HCT116 (cell line): ENCODE results near the gene EFL1. TPM values are rescaled to one million over a fixed set of nuclear protein-coding genes. Genes with fewer than 3 reads are reported as not detected.
"Not testable (repeated sequence)": the region's sequence is repeated elsewhere in the genome, so short reads cannot be mapped to it uniquely, and the experiment has no call there.

ENCODE experiments used
- ATAC-seq: fragments of 200-7000 bp; cut with Tn5 transposase; 2 replicates; pipeline ENCODE4 v1.9.1; 2020; ENCODE audit warnings: mild to moderate bottlenecking, moderate library complexity
- BruUV-seq: library from RNA; stranded (reverse); fragments of 400-500 nt; replicated peaks from 2 replicates; lab custom pipeline; 2021; lab: Mats Ljungman, UMichigan
- CTCF ChIA-PET: fragments of 300-600 bp; sonication (Branson Sonifier 250); formaldehyde crosslinking; loops from one replicate; lab custom pipeline; 2021; ENCODE audit warnings: antibody characterized with exemption; lab: Charles Lee
- POLR2A ChIA-PET: fragments of 300-600, 350-600 bp; sonication (Branson Sonifier 250); formaldehyde crosslinking; loops from one replicate; lab custom pipeline; 2021; ENCODE audit warnings: antibody characterized with exemption; lab: Charles Lee
- RAD21 ChIA-PET, 2 experiments: fragments of 300-600 bp; sonication (Branson Sonifier 250); formaldehyde crosslinking; loops; one replicate each; lab custom pipeline; 2023; ENCODE audit warnings: low total read pairs in 2 of 2; ENCODE audit not compliant: uncharacterized antibody in 2 of 2, unreplicated experiment in 2 of 2, low non-redundant PET in 1 of 2; lab: Charles Lee
- DNase-seq: peaks from one replicate; pipeline ENCODE4 v3.0.0-alpha.2; 2010; ENCODE audit warnings: low read depth, low spot score
- H2AFZ ChIP-seq: fragments of 200-600 bp; shearing (Covaris generic), sonication (generic); 2 replicates; pipeline ENCODE4 v1.6.1; 2017; ENCODE audit warnings: low read depth, mixed run types, mixed read lengths, antibody characterized with exemption, low read length; ENCODE audit not compliant: poor library complexity, severe bottlenecking
- H3K27ac ChIP-seq: 2 replicates; pipeline ENCODE4 v1.5.1; 2012; ENCODE audit warnings: low read depth, low read length
- H3K27me3 ChIP-seq: fragments of 200-600 bp; sonication (generic); 2 replicates; pipeline ENCODE4 v1.6.1; 2016; ENCODE audit warnings: mixed run types, low read length, mixed read lengths; ENCODE audit not compliant: insufficient read depth
- H3K36me3 ChIP-seq, 2 experiments: fragments of 200-500 bp in 1 of 2; fragments of 200-600 bp in 1 of 2; sonication (Bioruptor generic) in 1 of 2; sonication (generic) in 1 of 2; 2 replicates each; pipeline versions ENCODE4 v1.5.1 to v1.6.1; 2014 to 2016; ENCODE audit warnings: low read length in 2 of 2, inconsistent platforms in 1 of 2, mixed read lengths in 1 of 2, mixed run types in 1 of 2; ENCODE audit not compliant: insufficient read depth in 2 of 2, control insufficient read depth in 1 of 2
- H3K4me1 ChIP-seq, 2 experiments: fragments of 200-600 bp in 1 of 2; sonication (generic) in 1 of 2; 2 replicates each; pipeline versions ENCODE4 v1.5.1 to v1.6.1; 2012 to 2017; ENCODE audit warnings: low read length in 2 of 2, inconsistent platforms in 1 of 2, mild to moderate bottlenecking in 1 of 2, mixed read lengths in 1 of 2, mixed run types in 1 of 2, moderate library complexity in 1 of 2; ENCODE audit not compliant: insufficient read depth in 2 of 2, control insufficient read depth in 1 of 2
- H3K4me2 ChIP-seq: fragments of 200-600 bp; sonication (generic); 2 replicates; pipeline ENCODE4 v1.6.1; 2017; ENCODE audit warnings: mixed run types, low read length, mixed read lengths
- H3K4me3 ChIP-seq, 2 experiments: fragments of 200-600 bp in 1 of 2; sonication (generic) in 1 of 2; replicated peaks in 1 of 2; 2 replicates each; pipeline ENCODE4 v1.5.1; 2011 to 2016; ENCODE audit warnings: low read length in 2 of 2, control low read depth in 1 of 2, low read depth in 1 of 2, mild to moderate bottlenecking in 1 of 2, mixed read lengths in 1 of 2, mixed run types in 1 of 2
- H3K79me2 ChIP-seq: fragments of 200-600 bp; sonication (generic); 2 replicates; pipeline ENCODE4 v1.6.1; 2017; ENCODE audit warnings: mild to moderate bottlenecking, mixed run types, low read length, moderate library complexity, mixed read lengths; ENCODE audit not compliant: insufficient read depth
- H3K9ac ChIP-seq: fragments of 200-600 bp; sonication (generic); 2 replicates; pipeline ENCODE4 v1.6.1; 2016; ENCODE audit warnings: low read length, mixed read lengths
- H3K9me2 ChIP-seq: fragments of 200-600 bp; sonication (generic), shearing (Covaris generic); 2 replicates; pipeline ENCODE4 v1.6.1; 2017; ENCODE audit warnings: mixed run types, mild to moderate bottlenecking, moderate library complexity; ENCODE audit not compliant: insufficient read depth
- H3K9me3 ChIP-seq, 2 experiments: fragments of 200-500 bp in 1 of 2; fragments of 200-600 bp in 1 of 2; sonication (Bioruptor generic) in 1 of 2; sonication (generic) in 1 of 2; 2 replicates each; pipeline ENCODE4 v1.6.1; 2014 to 2017; ENCODE audit warnings: low read length in 2 of 2, mixed read lengths in 2 of 2, inconsistent platforms in 1 of 2, low read depth in 1 of 2, mild to moderate bottlenecking in 1 of 2, mixed run types in 1 of 2, moderate library complexity in 1 of 2; ENCODE audit not compliant: control insufficient read depth in 1 of 2, insufficient read depth in 1 of 2
- H4K20me1 ChIP-seq: fragments of 200-600 bp; sonication (generic), shearing (Covaris generic); 2 replicates; pipeline ENCODE4 v1.6.1; 2017; ENCODE audit warnings: mixed run types, mild to moderate bottlenecking, moderate library complexity; ENCODE audit not compliant: insufficient read depth
- intact Hi-C: fragments of 100-400 bp; cut with micrococcal nuclease; formaldehyde crosslinking; loops from 2 replicates; pipeline ENCODE4 v1.10.0; 2022
- total RNA-seq: library from RNA; stranded (reverse); gene quantifications from one replicate; pipeline ENCODE4 v1.2.1, GENCODE V29; 2021; ENCODE audit not compliant: unreplicated experiment
- TF ChIP-seq, protein P1 (sequence below): IDR thresholded peaks from 2 replicates; pipeline ENCODE4 v1.6.1; 2012; ENCODE audit warnings: low read depth

The EFL1 gene
- total RNA-seq, 1 experiment from 2014 or later = 12.7 TPM

DNA sequence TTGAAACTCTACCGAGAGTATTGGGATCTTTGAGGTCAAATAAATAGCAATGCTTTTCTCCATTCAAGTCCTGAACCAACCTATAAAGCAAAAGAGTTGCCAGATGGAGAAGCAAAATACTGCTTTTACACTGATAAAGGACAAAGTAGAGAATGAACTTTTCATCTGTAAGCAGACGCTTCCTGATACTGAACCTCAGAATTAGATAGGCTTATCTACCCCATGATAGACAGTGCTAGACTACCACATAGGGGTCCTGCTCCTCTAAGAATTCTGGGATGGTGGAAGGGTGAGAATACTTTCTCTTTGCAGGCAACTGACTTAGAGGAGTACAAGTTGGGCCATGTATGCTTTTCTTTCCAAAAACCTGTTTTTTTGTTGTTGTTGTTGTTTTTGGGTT is 9.6 kb upstream of the EFL1 start (continued):
- TF ChIP-seq, protein P1, sequence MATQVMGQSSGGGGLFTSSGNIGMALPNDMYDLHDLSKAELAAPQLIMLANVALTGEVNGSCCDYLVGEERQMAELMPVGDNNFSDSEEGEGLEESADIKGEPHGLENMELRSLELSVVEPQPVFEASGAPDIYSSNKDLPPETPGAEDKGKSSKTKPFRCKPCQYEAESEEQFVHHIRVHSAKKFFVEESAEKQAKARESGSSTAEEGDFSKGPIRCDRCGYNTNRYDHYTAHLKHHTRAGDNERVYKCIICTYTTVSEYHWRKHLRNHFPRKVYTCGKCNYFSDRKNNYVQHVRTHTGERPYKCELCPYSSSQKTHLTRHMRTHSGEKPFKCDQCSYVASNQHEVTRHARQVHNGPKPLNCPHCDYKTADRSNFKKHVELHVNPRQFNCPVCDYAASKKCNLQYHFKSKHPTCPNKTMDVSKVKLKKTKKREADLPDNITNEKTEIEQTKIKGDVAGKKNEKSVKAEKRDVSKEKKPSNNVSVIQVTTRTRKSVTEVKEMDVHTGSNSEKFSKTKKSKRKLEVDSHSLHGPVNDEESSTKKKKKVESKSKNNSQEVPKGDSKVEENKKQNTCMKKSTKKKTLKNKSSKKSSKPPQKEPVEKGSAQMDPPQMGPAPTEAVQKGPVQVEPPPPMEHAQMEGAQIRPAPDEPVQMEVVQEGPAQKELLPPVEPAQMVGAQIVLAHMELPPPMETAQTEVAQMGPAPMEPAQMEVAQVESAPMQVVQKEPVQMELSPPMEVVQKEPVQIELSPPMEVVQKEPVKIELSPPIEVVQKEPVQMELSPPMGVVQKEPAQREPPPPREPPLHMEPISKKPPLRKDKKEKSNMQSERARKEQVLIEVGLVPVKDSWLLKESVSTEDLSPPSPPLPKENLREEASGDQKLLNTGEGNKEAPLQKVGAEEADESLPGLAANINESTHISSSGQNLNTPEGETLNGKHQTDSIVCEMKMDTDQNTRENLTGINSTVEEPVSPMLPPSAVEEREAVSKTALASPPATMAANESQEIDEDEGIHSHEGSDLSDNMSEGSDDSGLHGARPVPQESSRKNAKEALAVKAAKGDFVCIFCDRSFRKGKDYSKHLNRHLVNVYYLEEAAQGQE = no peak
- TF ChIP-seq, all 23 proteins: peak for 0

DNA sequence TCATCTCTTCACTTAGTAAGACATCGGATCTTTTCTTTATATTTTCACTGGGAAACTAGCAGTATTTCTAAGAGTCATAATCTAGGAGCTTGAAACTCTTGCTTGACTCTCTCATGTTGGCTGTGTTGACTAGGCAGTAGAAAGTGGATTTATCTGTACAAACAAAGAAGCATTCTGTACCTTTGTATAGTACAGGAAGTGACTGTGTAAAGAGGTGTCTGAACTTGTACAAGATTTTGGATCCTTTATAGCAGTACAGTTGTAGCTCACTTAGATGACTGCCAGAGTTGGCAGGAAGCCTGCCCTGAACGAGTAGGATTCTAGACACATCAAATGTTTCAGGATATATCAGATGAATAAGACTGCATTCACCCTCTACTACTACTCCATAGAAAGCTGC is 5.9 kb upstream of the EFL1 start:
- H3K4me2 ChIP-seq, H3K27me3 ChIP-seq, H3K9me2 ChIP-seq, H3K79me2 ChIP-seq, H4K20me1 ChIP-seq, CTCF ChIA-PET, H3K36me3 ChIP-seq, H3K9ac ChIP-seq, POLR2A ChIA-PET, H3K4me3 ChIP-seq, RAD21 ChIA-PET, H2AFZ ChIP-seq, H3K27ac ChIP-seq, H3K4me1 ChIP-seq, BruUV-seq, DNase-seq, ATAC-seq, intact Hi-C loops, H3K9me3 ChIP-seq: not testable (repeated sequence)

DNA sequence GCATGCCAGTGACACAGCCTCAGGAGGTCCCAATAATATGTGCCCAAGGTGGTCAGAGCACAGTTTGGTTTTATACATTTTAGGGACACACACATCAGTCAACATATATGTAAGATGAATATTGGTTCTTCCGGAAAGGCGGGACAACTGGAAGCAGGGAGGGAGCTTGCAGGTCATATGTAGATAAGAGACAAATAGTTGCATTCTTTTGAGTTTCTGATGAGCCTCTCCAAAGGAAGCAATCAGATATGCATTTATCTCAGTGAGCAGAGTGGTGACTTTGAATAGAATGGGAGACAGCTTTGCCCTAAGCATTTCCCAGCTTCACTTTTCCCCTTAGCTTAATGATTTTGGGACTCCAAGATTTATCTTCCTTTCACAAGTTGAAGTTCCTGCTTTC is 4.6 kb upstream of the EFL1 start:
- BruUV-seq, RAD21 ChIA-PET, DNase-seq, H3K9me2 ChIP-seq, POLR2A ChIA-PET, H4K20me1 ChIP-seq, CTCF ChIA-PET, H3K27ac ChIP-seq, H3K4me3 ChIP-seq, H3K4me2 ChIP-seq, H3K4me1 ChIP-seq, H3K9me3 ChIP-seq, H3K9ac ChIP-seq, intact Hi-C loops, H2AFZ ChIP-seq, H3K79me2 ChIP-seq, H3K36me3 ChIP-seq, ATAC-seq, H3K27me3 ChIP-seq: not testable (repeated sequence)
